ENCODE data around the gene SOX6.

Gene SOX6

GRCh38 chr11:15989685-15990084 is 366.7 kb downstream of the SOX6 start:
- no peaks in the 10 kb centered on the region for H4K20me1 ChIP-seq (ENCODE audit: insufficient read depth, low read length)
- H3K9me2 ChIP-seq (replicated peaks; ENCODE audit: insufficient read depth, low read length) = no peaks in the 10 kb centered on the region
- no peak overlapping the region for H3K4me2 ChIP-seq (ENCODE audit: low read depth, low read length)
- H3K9ac ChIP-seq (ENCODE audit: low read length) = no peak overlapping the region
- H2AFZ ChIP-seq (ENCODE audit: low read length) = no peak overlapping the region
- H3K9me3 ChIP-seq (replicated peaks; ENCODE audit: insufficient read depth, low read length) = no peaks in the 10 kb centered on the region
- H3K79me2 ChIP-seq (ENCODE audit: low read length) = no peaks in the 10 kb centered on the region
- no peaks in the 10 kb centered on the region for H3K4me1 ChIP-seq (ENCODE audit: low read length)
- no peak for DNase-seq
- no peaks in the 10 kb centered on the region for H3K36me3 ChIP-seq (replicated peaks; ENCODE audit: insufficient read depth, low read length)
- no peaks in the 10 kb centered on the region for H3K27me3 ChIP-seq (replicated peaks; ENCODE audit: insufficient read depth, low read length)
- H3K4me3 ChIP-seq (ENCODE audit: low read length) = no peak overlapping the region
- no peak overlapping the region for H3K27ac ChIP-seq (ENCODE audit: low read length)
- no peak for TF ChIP-seq EZH2phosphoT487 (IDR thresholded peaks at IDR 0.05; ENCODE audit: low read length)
- TF ChIP-seq CTCF (IDR thresholded peaks at IDR 0.05; ENCODE audit: low read length) = no peak
- no peak for TF ChIP-seq EZH2 (optimal IDR thresholded peaks at IDR 0.05; ENCODE audit: low read depth, low read length)
- no peaks in the 10 kb centered on the region for H3F3A ChIP-seq (ENCODE audit: insufficient read depth, low read length)

- H3K27ac ChIP-seq (ENCODE audit: low read length) = no peak overlapping the region
- H4K20me1 ChIP-seq (ENCODE audit: insufficient read depth, low read length) = no peaks in the 10 kb centered on the region
- no peaks in the 10 kb centered on the region for H3K27me3 ChIP-seq (replicated peaks; ENCODE audit: insufficient read depth, low read length)
- H3K79me2 ChIP-seq (ENCODE audit: low read length) = no peaks in the 10 kb centered on the region
- DNase-seq = no peak
- no peak for TF ChIP-seq EZH2phosphoT487 (IDR thresholded peaks at IDR 0.05; ENCODE audit: low read length)
- TF ChIP-seq CTCF (IDR thresholded peaks at IDR 0.05; ENCODE audit: low read length) = no peak
- no peak for TF ChIP-seq EZH2 (optimal IDR thresholded peaks at IDR 0.05; ENCODE audit: low read depth, low read length)
- H3K4me3 ChIP-seq (ENCODE audit: low read length) = no peak overlapping the region
- H3K9me3 ChIP-seq (replicated peaks; ENCODE audit: insufficient read depth, low read length) = no peaks in the 10 kb centered on the region
- H3K9me2 ChIP-seq (replicated peaks; ENCODE audit: insufficient read depth, low read length) = no peaks in the 10 kb centered on the region
- no peak overlapping the region for H2AFZ ChIP-seq (ENCODE audit: low read length)
- H3K36me3 ChIP-seq (replicated peaks; ENCODE audit: insufficient read depth, low read length) = no peaks in the 10 kb centered on the region
- no peak overlapping the region for H3K4me2 ChIP-seq (ENCODE audit: low read depth, low read length)
- no peaks in the 10 kb centered on the region for H3F3A ChIP-seq (ENCODE audit: insufficient read depth, low read length)
- H3K9ac ChIP-seq (ENCODE audit: low read length) = no peak overlapping the region
- H3K4me1 ChIP-seq (ENCODE audit: low read length) = no peaks in the 10 kb centered on the region
These were observed 367.6 kb downstream of the SOX6 start for GRCh38 chr11:15988693-15989231.

GRCh38 chr11:15988016-15988550 is 368.3 kb downstream of the SOX6 start:
- Histone ChIP-seq H3K27ac (ENCODE audit: low read length) (no peak overlapping the region), H3K36me3 (replicated peaks; ENCODE audit: insufficient read depth, low read length) (no peaks in the 10 kb centered on the region), H3K4me3 (ENCODE audit: low read length) (no peak overlapping the region), H3K27me3 (replicated peaks; ENCODE audit: insufficient read depth, low read length) (no peaks in the 10 kb centered on the region), H3K9me3 (replicated peaks; ENCODE audit: insufficient read depth, low read length) (no peaks in the 10 kb centered on the region), H3K4me1 (ENCODE audit: low read length) (no peaks in the 10 kb centered on the region), H2AFZ (ENCODE audit: low read length) (no peak overlapping the region), H3F3A (ENCODE audit: insufficient read depth, low read length) (no peaks in the 10 kb centered on the region), H4K20me1 (ENCODE audit: insufficient read depth, low read length) (no peaks in the 10 kb centered on the region), H3K9ac (ENCODE audit: low read length) (no peak overlapping the region), H3K9me2 (replicated peaks; ENCODE audit: insufficient read depth, low read length) (no peaks in the 10 kb centered on the region), H3K79me2 (ENCODE audit: low read length) (no peaks in the 10 kb centered on the region), H3K4me2 (ENCODE audit: low read depth, low read length) (no peak overlapping the region)
- DNase-seq = no peak
- no peak for TF ChIP-seq EZH2phosphoT487 (IDR thresholded peaks at IDR 0.05; ENCODE audit: low read length)
- no peak for TF ChIP-seq CTCF (IDR thresholded peaks at IDR 0.05; ENCODE audit: low read length)
- no peak for TF ChIP-seq EZH2 (optimal IDR thresholded peaks at IDR 0.05; ENCODE audit: low read depth, low read length)

All from MM.1S (cell line).